SK-N-SH treated with all-trans-retinoic acid at 6 μM for 48 hours (cell line): ENCODE measurements around the gene TSC1.

Experiments used
- ATAC-seq: fragments of 200-7000 bp; cut with Tn5 transposase; 3 replicates; pipeline ENCODE4 v1.9.1; 2020; ENCODE audit warnings: mild to moderate bottlenecking, moderate library complexity
- ARNTL ChIP-seq: fragments of 450-650 bp; formaldehyde crosslinking; IDR thresholded peaks from 2 replicates; pipeline ENCODE4 v1.5.0; 2020; ENCODE audit warnings: low read depth, mild to moderate bottlenecking, moderate library complexity, borderline replicate concordance
- BACH2 ChIP-seq: fragments of 250-450 bp; sonication (Bioruptor Pico); IDR thresholded peaks from 2 replicates; pipeline ENCODE4 v1.9.0; 2021; ENCODE audit warnings: mild to moderate bottlenecking, borderline replicate concordance
- CREB5 ChIP-seq: fragments of 250-450 bp; sonication (Bioruptor Pico); IDR thresholded peaks from 2 replicates; pipeline ENCODE4 v1.5.1; 2020; ENCODE audit warnings: low read depth, mild to moderate bottlenecking, moderate library complexity
- CSDC2 ChIP-seq: fragments of 250-450 bp; sonication (Bioruptor Pico); IDR thresholded peaks from 2 replicates; pipeline ENCODE4 v1.5.0; 2020; ENCODE audit warnings: mild to moderate bottlenecking, moderate library complexity
- CSRNP3 ChIP-seq: fragments of 250-450 bp; sonication (Bioruptor Pico); IDR thresholded peaks from 2 replicates; pipeline ENCODE4 v1.5.1; 2021; ENCODE audit warnings: mild to moderate bottlenecking, moderate library complexity
- ESRRG ChIP-seq: fragments of 250-450 bp; sonication (Bioruptor Pico); IDR thresholded peaks from 2 replicates; pipeline ENCODE4 v1.6.1; 2021; ENCODE audit warnings: mild to moderate bottlenecking
- GLIS3 ChIP-seq: fragments of 250-450 bp; sonication (Bioruptor Pico); IDR thresholded peaks from 2 replicates; pipeline ENCODE4 v1.5.0; 2020; ENCODE audit warnings: mild to moderate bottlenecking, moderate library complexity
- ISL1 ChIP-seq: fragments of 250-450 bp; sonication (Bioruptor Pico); IDR thresholded peaks from 2 replicates; pipeline ENCODE4 v2.1.2; 2022; ENCODE audit warnings: mild to moderate bottlenecking, moderate library complexity
- OSR1 ChIP-seq: fragments of 250-450 bp; sonication (Bioruptor Pico); IDR thresholded peaks from 2 replicates; pipeline ENCODE4 v1.8.0; 2022; ENCODE audit warnings: moderate library complexity, mild to moderate bottlenecking, inconsistent platforms
- PATZ1 ChIP-seq: fragments of 250-450 bp; sonication (Bioruptor Pico); IDR thresholded peaks from 2 replicates; pipeline ENCODE4 v1.8.0; 2020; ENCODE audit warnings: mild to moderate bottlenecking, moderate library complexity, borderline replicate concordance
- POU6F1 ChIP-seq: fragments of 250-450 bp; sonication (Bioruptor Pico); IDR thresholded peaks from 2 replicates; pipeline ENCODE4 v1.8.0; 2021; ENCODE audit warnings: low read depth, mild to moderate bottlenecking, moderate library complexity, borderline replicate concordance
- PPARA ChIP-seq: fragments of 250-450 bp; sonication (Bioruptor Pico); IDR thresholded peaks from 2 replicates; pipeline ENCODE4 v1.5.0; 2020; ENCODE audit warnings: mild to moderate bottlenecking, borderline replicate concordance
- RARB ChIP-seq: fragments of 250-450 bp; sonication (Bioruptor Pico); IDR thresholded peaks from 2 replicates; pipeline ENCODE4 v1.8.0; 2021; ENCODE audit warnings: mild to moderate bottlenecking, moderate library complexity
- SNAI2 ChIP-seq: fragments of 250-450 bp; sonication (Bioruptor Pico); IDR thresholded peaks from 2 replicates; pipeline ENCODE4 v1.5.0; 2020; ENCODE audit warnings: mild to moderate bottlenecking, moderate library complexity
- TCF4 ChIP-seq: fragments of 250-450 bp; sonication (Bioruptor Pico); IDR thresholded peaks from 2 replicates; pipeline ENCODE4 v1.8.0; 2021; ENCODE audit warnings: mild to moderate bottlenecking, moderate library complexity, borderline replicate concordance
- TOX ChIP-seq: fragments of 250-450 bp; sonication (Bioruptor Pico); IDR thresholded peaks from 2 replicates; pipeline ENCODE4 v1.8.0; 2021; ENCODE audit warnings: mild to moderate bottlenecking, moderate library complexity, borderline replicate concordance
- TSHZ2 ChIP-seq: fragments of 250-450 bp; sonication (Bioruptor Pico); IDR thresholded peaks from 2 replicates; pipeline ENCODE4 v1.5.0; 2020; ENCODE audit warnings: mild to moderate bottlenecking, moderate library complexity
- ZC3H10 ChIP-seq: fragments of 250-450 bp; sonication (Bioruptor Pico); IDR thresholded peaks from 2 replicates; pipeline ENCODE4 v1.5.1; 2021; ENCODE audit warnings: mild to moderate bottlenecking, moderate library complexity
- ZFP3 ChIP-seq: fragments of 250-450 bp; sonication (Bioruptor Pico); IDR thresholded peaks from 2 replicates; pipeline ENCODE4 v1.5.0; 2020; ENCODE audit warnings: mild to moderate bottlenecking, moderate library complexity
- ZFP30 ChIP-seq: fragments of 450-650 bp; formaldehyde crosslinking; IDR thresholded peaks from 2 replicates; pipeline ENCODE4 v1.5.0; 2022; ENCODE audit warnings: mild to moderate bottlenecking, moderate library complexity
- ZNF565 ChIP-seq: fragments of 450-650 bp; formaldehyde crosslinking; conservative IDR thresholded peaks from 2 replicates; pipeline ENCODE4 v1.5.0; 2020; ENCODE audit warnings: low read depth, mild to moderate bottlenecking, moderate library complexity
- ZNF70 ChIP-seq: fragments of 450-650 bp; formaldehyde crosslinking; IDR thresholded peaks from 2 replicates; pipeline ENCODE4 v1.5.0; 2020; ENCODE audit warnings: mild to moderate bottlenecking, moderate library complexity
- ZNF8 ChIP-seq: fragments of 450-650 bp; formaldehyde crosslinking; IDR thresholded peaks from 2 replicates; pipeline ENCODE4 v1.5.0; 2020; ENCODE audit warnings: mild to moderate bottlenecking, moderate library complexity

TSC1 gene

GRCh38 chr9:132849185-132849706, 95.2 kb downstream of the TSC1 start:
- TF ChIP-seq PPARA (CRISPR knock-in tag) (no peak; the same call in 1 of the 2 replicates), ZFP30 (CRISPR knock-in tag) (no peak), SNAI2 (CRISPR knock-in tag) (no peak), ZNF70 (CRISPR knock-in tag) (no peak), TCF4 (CRISPR knock-in tag) (peak; percentile 63), ZC3H10 (CRISPR knock-in tag) (no peak), TSHZ2 (peak; percentile 52; the same call in 1 of the 2 replicates), CREB5 (CRISPR knock-in tag) (no peak), CSRNP3 (CRISPR knock-in tag) (no peak), TOX (CRISPR knock-in tag) (no peak), ARNTL (no peak), OSR1 (CRISPR knock-in tag) (no peak)
- ATAC-seq, result peak; percentile 80

GRCh38 chr9:132846918-132847515, 97.4 kb downstream of the TSC1 start:
- no peak for ATAC-seq
- no peak for TF ChIP-seq RARB
- TF ChIP-seq ESRRG, result no peak
- TF ChIP-seq ZFP3 (CRISPR knock-in tag), result no peak
- TF ChIP-seq ARNTL, result no peak
- no peak for TF ChIP-seq GLIS3 (CRISPR knock-in tag)
- no peak for TF ChIP-seq CSRNP3 (CRISPR knock-in tag)
- no peak for TF ChIP-seq PPARA (CRISPR knock-in tag)
- no peak for TF ChIP-seq SNAI2 (CRISPR knock-in tag)
- no peak for TF ChIP-seq CSDC2
- TF ChIP-seq ISL1, result no peak
- TF ChIP-seq POU6F1 (CRISPR knock-in tag), result no peak
- TF ChIP-seq TOX (CRISPR knock-in tag), result no peak
- TF ChIP-seq BACH2 (CRISPR knock-in tag), result no peak
- no peak for TF ChIP-seq OSR1 (CRISPR knock-in tag)
- no peak for TF ChIP-seq TCF4 (CRISPR knock-in tag)
- no peak for TF ChIP-seq ZNF565 (CRISPR knock-in tag)
- TF ChIP-seq ZFP30 (CRISPR knock-in tag), result no peak
- no peak for TF ChIP-seq PATZ1
- TF ChIP-seq ZC3H10 (CRISPR knock-in tag), result no peak
- TF ChIP-seq ZNF8 (CRISPR knock-in tag), result no peak
